Spleen (tissue), 7 donors: Measurements from ENCODE around the gene RPRD1A.

Experiments used
- POLR2AphosphoS5 ChIP-seq, 3 donors: sonication (generic); formaldehyde crosslinking; IDR thresholded peaks; one replicate each; pipeline ENCODE4 v1.5.1; 2017; ENCODE audit warnings: antibody characterized with exemption in 3 of 3
- TF ChIP-seq, protein P1 (sequence below), 11 experiments: fragments of 200-600 bp in 7 of 11; fragments of 450-650 bp in 4 of 11; sonication (generic) in 4 of 11; IDR thresholded peaks in 8 of 11; conservative IDR thresholded peaks in 3 of 11; 1 replicate in 7 of 11; 2 replicates in 4 of 11; pipeline versions ENCODE4 v1.4.0 to v1.8.0; 2016 to 2021; ENCODE audit warnings: antibody characterized with exemption in 11 of 11, inconsistent platforms in 4 of 11, mild to moderate bottlenecking in 1 of 11
- donor health status: DM: no; HTN: no; CAD: no; lungs with moderate emphysema.
- donor health status: DM: no; HTN: no; CAD: no.
- donor health status: DM: no; HTN: no; CAD: no.

DNA sequence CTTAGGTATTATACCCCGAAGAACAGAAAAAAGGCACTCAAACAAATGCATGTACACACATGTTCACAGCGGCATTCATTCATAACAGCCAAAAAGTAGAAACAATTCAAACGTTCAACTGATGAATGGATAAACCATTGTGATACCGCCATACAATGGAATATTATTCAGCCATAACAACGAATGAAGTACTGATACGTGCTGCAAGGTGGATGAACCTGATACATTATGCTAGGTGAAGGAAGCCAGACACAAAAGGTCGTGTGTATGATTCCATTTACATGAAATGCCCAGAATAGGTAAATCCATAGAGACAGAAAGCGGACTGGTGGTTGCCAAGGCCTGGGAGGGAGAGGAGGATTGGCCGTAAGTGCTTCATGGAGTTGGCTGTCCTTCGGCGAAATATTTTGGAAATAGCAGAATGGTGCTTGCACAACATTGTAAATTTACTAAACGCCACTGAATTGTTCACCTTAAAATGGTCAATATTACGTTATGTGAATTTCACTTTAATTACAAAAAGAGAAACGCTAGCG lies 95.6 kb downstream of the RPRD1A start:
- no peak for TF ChIP-seq POLR2AphosphoS5 (IDR thresholded peaks at IDR 0.05)
- TF ChIP-seq, protein P1, sequence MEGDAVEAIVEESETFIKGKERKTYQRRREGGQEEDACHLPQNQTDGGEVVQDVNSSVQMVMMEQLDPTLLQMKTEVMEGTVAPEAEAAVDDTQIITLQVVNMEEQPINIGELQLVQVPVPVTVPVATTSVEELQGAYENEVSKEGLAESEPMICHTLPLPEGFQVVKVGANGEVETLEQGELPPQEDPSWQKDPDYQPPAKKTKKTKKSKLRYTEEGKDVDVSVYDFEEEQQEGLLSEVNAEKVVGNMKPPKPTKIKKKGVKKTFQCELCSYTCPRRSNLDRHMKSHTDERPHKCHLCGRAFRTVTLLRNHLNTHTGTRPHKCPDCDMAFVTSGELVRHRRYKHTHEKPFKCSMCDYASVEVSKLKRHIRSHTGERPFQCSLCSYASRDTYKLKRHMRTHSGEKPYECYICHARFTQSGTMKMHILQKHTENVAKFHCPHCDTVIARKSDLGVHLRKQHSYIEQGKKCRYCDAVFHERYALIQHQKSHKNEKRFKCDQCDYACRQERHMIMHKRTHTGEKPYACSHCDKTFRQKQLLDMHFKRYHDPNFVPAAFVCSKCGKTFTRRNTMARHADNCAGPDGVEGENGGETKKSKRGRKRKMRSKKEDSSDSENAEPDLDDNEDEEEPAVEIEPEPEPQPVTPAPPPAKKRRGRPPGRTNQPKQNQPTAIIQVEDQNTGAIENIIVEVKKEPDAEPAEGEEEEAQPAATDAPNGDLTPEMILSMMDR (IDR thresholded peaks at IDR 0.05 in 8 of 11, conservative IDR thresholded peaks at IDR 0.05 in 3 of 11), result no peak
